Subcutaneous adipose tissue (tissue), 4 donors: Measurements from ENCODE around the gene RENBP. TPM values are rescaled to one million over a fixed set of nuclear protein-coding genes. Genes with fewer than 3 reads are reported as not detected.

Source experiments
- CTCF ChIP-seq: fragments of 450-650 bp; IDR thresholded peaks from one replicate; pipeline ENCODE4 v1.5.1; 2016; ENCODE audit warnings: low read depth, mild to moderate bottlenecking, control low read depth, antibody characterized with exemption, moderate library complexity
- total RNA-seq, 4 donors: library from RNA; depleted of rRNA; stranded (reverse); fragments of >200 nt; gene quantifications; one replicate each; pipeline ENCODE4 v1.1.0, GENCODE V29; 2016

RENBP gene
- total RNA-seq, 4 donors from 2014 or later: 14.0 to 43.4 (median 29.5) TPM

GRCh38 chrX:153920546-153920945 is 23.9 kb downstream of the RENBP start:
- TF ChIP-seq CTCF: no peak

GRCh38 chrX:153919281-153919680 is 25.2 kb downstream of the RENBP start:
- TF ChIP-seq CTCF: no peak

GRCh38 chrX:153917869-153918268 is 26.6 kb downstream of the RENBP start:
- no peak for TF ChIP-seq CTCF

- no peak for TF ChIP-seq CTCF
Observed at GRCh38 chrX:153913701-153914100, 30.7 kb downstream of the RENBP start.

GRCh38 chrX:153913211-153913610 is 31.2 kb downstream of the RENBP start:
- no peak for TF ChIP-seq CTCF

GRCh38 chrX:153911798-153912197 is 32.6 kb downstream of the RENBP start:
- TF ChIP-seq CTCF: no peak

- TF ChIP-seq CTCF: no peak
Observed at GRCh38 chrX:153910446-153910845, 34.0 kb downstream of the RENBP start.
